Left ventricle myocardium inferior (tissue), 1 donor: Measurements from ENCODE around the gene ASCC2. TPM values are rescaled to one million over a fixed set of nuclear protein-coding genes. Genes with fewer than 3 reads are reported as not detected.

ENCODE experiments used
- DNase-seq: peaks from one replicate; pipeline ENCODE4 v3.0.0-alpha.2; 2020
- H3K27ac ChIP-seq: fragments of 200-600 bp; replicated peaks from 2 replicates; pipeline ENCODE4 v1.8.0; 2021
- H3K27me3 ChIP-seq: fragments of 200-600 bp; 2 replicates; pipeline ENCODE4 v1.8.0; 2021; ENCODE audit warnings: low read depth
- H3K36me3 ChIP-seq: fragments of 200-600 bp; 2 replicates; pipeline ENCODE4 v1.8.0; 2021
- H3K4me1 ChIP-seq: fragments of 200-600 bp; 2 replicates; pipeline ENCODE4 v1.8.0; 2021
- H3K4me3 ChIP-seq: fragments of 200-600 bp; 2 replicates; pipeline ENCODE4 v1.8.0; 2021; ENCODE audit warnings: mild to moderate bottlenecking, moderate library complexity
- H3K9me3 ChIP-seq: fragments of 200-600 bp; replicated peaks from 2 replicates; pipeline ENCODE4 v1.8.0; 2021
- CTCF ChIP-seq: fragments of 200-600 bp; IDR thresholded peaks from 2 replicates; pipeline ENCODE4 v1.8.0; 2021; ENCODE audit warnings: antibody characterized with exemption, mild to moderate bottlenecking, borderline replicate concordance
- intact Hi-C: fragments of 100-400 bp; cut with micrococcal nuclease; formaldehyde crosslinking; loops from one replicate; pipeline ENCODE4 v1.11.0; 2022
- total RNA-seq: library from RNA; stranded (reverse); fragmentation: NEBNext Ultra II Directional; extraction: Animal tissue kit (Norgen Biotek cat#: 25700); gene quantifications from one replicate; pipeline ENCODE4 v1.2.1, GENCODE V29; 2021
- donor health status: DM: no; HTN: yes; CAD: no; lungs with severe emphysema.

The ASCC2 gene
- total RNA-seq, 1 donor from 2014 or later: 34.7 TPM

GRCh38 chr22:29768052-29768693 is 69.9 kb downstream of the ASCC2 start:
- H3K27ac ChIP-seq: peak overlapping the region; percentile 98
- DNase-seq: no peak
- intact Hi-C loops: no loop called here

GRCh38 chr22:29767171-29768051 is 70.7 kb downstream of the ASCC2 start, which contains the start of gene UQCR10:
Gene UQCR10, plus strand, starts transcription at chr22:29767369. Its CDS starts 30 bp downstream, at chr22:29767399.
- no peak for TF ChIP-seq CTCF
- intact Hi-C loops: no loop called here
- Histone ChIP-seq H3K9me3 (no peaks in the 10 kb centered on the region), H3K27ac (peak within 1 kb of the TSS; percentile 98), H3K36me3 (peaks cover 32% of the 10 kb centered on the region), H3K4me1 (peaks cover 65% of the 10 kb centered on the region), H3K27me3 (no peaks in the 10 kb centered on the region), H3K4me3 (peak within 1 kb of the TSS; percentile 98)
- DNase-seq: peak; percentile 94

More at GRCh38 chr22:29768052-29768693, 69.9 kb downstream of the ASCC2 start:
- no peaks in the 10 kb centered on the region for H3K27me3 ChIP-seq
- H3K36me3 ChIP-seq: peaks cover 33% of the 10 kb centered on the region
- TF ChIP-seq CTCF: no peak
- H3K4me1 ChIP-seq: peaks cover 69% of the 10 kb centered on the region
- H3K9me3 ChIP-seq: no peaks in the 10 kb centered on the region
- H3K4me3 ChIP-seq: peak overlapping the region; percentile 98

GRCh38 chr22:29766632-29767170 is 71.4 kb downstream of the ASCC2 start, which contains the start of gene ZMAT5:
Gene ZMAT5, minus strand, starts transcription at chr22:29767007. Its CDS starts 18,463 bp downstream, at chr22:29748544.
- peak within 1 kb of the TSS; percentile 98 for H3K4me3 ChIP-seq
- peak; percentile 93 for DNase-seq
- TF ChIP-seq CTCF: no peak
- peaks cover 28% of the 10 kb centered on the region for H3K36me3 ChIP-seq
- intact Hi-C loops: no loop called here
- no peaks in the 10 kb centered on the region for H3K27me3 ChIP-seq
- peaks cover 62% of the 10 kb centered on the region for H3K4me1 ChIP-seq
- peak within 1 kb of the TSS; percentile 98 for H3K27ac ChIP-seq
- H3K9me3 ChIP-seq: no peaks in the 10 kb centered on the region

GRCh38 chr22:29765905-29766631 is 72.0 kb downstream of the ASCC2 start:
- Histone ChIP-seq H3K36me3 (peaks cover 22% of the 10 kb centered on the region), H3K27me3 (no peaks in the 10 kb centered on the region), H3K4me1 (peaks cover 57% of the 10 kb centered on the region), H3K9me3 (no peaks in the 10 kb centered on the region), H3K27ac (peak overlapping the region; percentile 98), H3K4me3 (peak overlapping the region; percentile 98)
- intact Hi-C loops: no loop called here
- no peak for TF ChIP-seq CTCF
- DNase-seq: no peak

GRCh38 chr22:29762263-29762662 is 75.8 kb downstream of the ASCC2 start:
- no peak for DNase-seq
- Histone ChIP-seq H3K36me3 (no peaks in the 10 kb centered on the region), H3K4me1 (peaks cover 31% of the 10 kb centered on the region), H3K4me3 (no peak overlapping the region), H3K27me3 (no peaks in the 10 kb centered on the region), H3K27ac (no peak overlapping the region), H3K9me3 (no peaks in the 10 kb centered on the region)
- intact Hi-C loops: no loop called here
- no peak for TF ChIP-seq CTCF
